NB4 (cell line): ENCODE data around the gene GTF2H1.

ENCODE experiments used
- DNase-seq: peaks from one replicate; pipeline ENCODE4 v3.0.0; 2010; ENCODE audit warnings: low read depth
- H3K4me3 ChIP-seq: one replicate; pipeline ENCODE4 v1.5.1; 2011; ENCODE audit warnings: mild to moderate bottlenecking, low read depth, low read length, moderate library complexity
- CTCF ChIP-seq: IDR thresholded peaks from one replicate; pipeline ENCODE4 v1.5.1; 2012; ENCODE audit warnings: low read depth, low read length
- MAX ChIP-seq: IDR thresholded peaks from 2 replicates; pipeline ENCODE4 v1.6.1; 2011; ENCODE audit warnings: low read depth, low read length
- MYC ChIP-seq: IDR thresholded peaks from 2 replicates; pipeline ENCODE4 v1.6.1; 2011; ENCODE audit warnings: low read depth, low read length
- POLR2A ChIP-seq: IDR thresholded peaks from 2 replicates; pipeline ENCODE4 v1.6.1; 2011; ENCODE audit warnings: mild to moderate bottlenecking; ENCODE audit not compliant: insufficient read length; ENCODE audit errors: extremely low read depth

GTF2H1 gene

GRCh38 chr11:18371279-18371678 is 48.9 kb downstream of the GTF2H1 start:
- DNase-seq, result no peak
- TF ChIP-seq CTCF (no peak), MAX (no peak), POLR2A (no peak), MYC (no peak)
- no peak overlapping the region for H3K4me3 ChIP-seq

- H3K4me3 ChIP-seq, result no peak overlapping the region
- TF ChIP-seq MYC (no peak), MAX (no peak), POLR2A (no peak), CTCF (no peak)
- DNase-seq, result no peak
These were observed 49.8 kb downstream of the GTF2H1 start for GRCh38 chr11:18372201-18372600.

GRCh38 chr11:18374956-18375355 is 52.6 kb downstream of the GTF2H1 start:
- no peak for TF ChIP-seq MAX
- TF ChIP-seq MYC, result no peak
- no peak for TF ChIP-seq POLR2A
- TF ChIP-seq CTCF, result no peak
- DNase-seq, result no peak
- no peak overlapping the region for H3K4me3 ChIP-seq

- TF ChIP-seq MYC (no peak), CTCF (no peak), POLR2A (no peak), MAX (no peak)
- no peak for DNase-seq
- H3K4me3 ChIP-seq, result no peak overlapping the region
These were observed 53.6 kb downstream of the GTF2H1 start for GRCh38 chr11:18375941-18376340.

GRCh38 chr11:18379201-18379600 is 56.8 kb downstream of the GTF2H1 start:
- TF ChIP-seq CTCF, result no peak
- no peak for TF ChIP-seq MAX
- no peak for TF ChIP-seq POLR2A
- TF ChIP-seq MYC, result no peak
- no peak for DNase-seq
- no peak overlapping the region for H3K4me3 ChIP-seq

- no peak for TF ChIP-seq CTCF
- TF ChIP-seq MAX, result no peak
- no peak for TF ChIP-seq POLR2A
- TF ChIP-seq MYC, result no peak
- peak; percentile 92 for DNase-seq
- peak overlapping the region; percentile 18 for H3K4me3 ChIP-seq
These were observed 61.2 kb downstream of the GTF2H1 start for GRCh38 chr11:18383388-18384156.
